AML-193 (cell line): ENCODE results near the gene SLC41A1.
A peak's percentile ranks its signal among the peaks of the same experiment; 100 is the strongest.
"Not testable (repeated sequence)": the region's sequence is repeated elsewhere in the genome, so short reads cannot be mapped to it uniquely, and the experiment has no call there.

ENCODE experiments used
- DNase-seq, 2 experiments: peaks; one replicate each; lab custom pipeline; 2025; lab: John Stamatoyannopoulos, UW

SLC41A1 gene

DNA sequence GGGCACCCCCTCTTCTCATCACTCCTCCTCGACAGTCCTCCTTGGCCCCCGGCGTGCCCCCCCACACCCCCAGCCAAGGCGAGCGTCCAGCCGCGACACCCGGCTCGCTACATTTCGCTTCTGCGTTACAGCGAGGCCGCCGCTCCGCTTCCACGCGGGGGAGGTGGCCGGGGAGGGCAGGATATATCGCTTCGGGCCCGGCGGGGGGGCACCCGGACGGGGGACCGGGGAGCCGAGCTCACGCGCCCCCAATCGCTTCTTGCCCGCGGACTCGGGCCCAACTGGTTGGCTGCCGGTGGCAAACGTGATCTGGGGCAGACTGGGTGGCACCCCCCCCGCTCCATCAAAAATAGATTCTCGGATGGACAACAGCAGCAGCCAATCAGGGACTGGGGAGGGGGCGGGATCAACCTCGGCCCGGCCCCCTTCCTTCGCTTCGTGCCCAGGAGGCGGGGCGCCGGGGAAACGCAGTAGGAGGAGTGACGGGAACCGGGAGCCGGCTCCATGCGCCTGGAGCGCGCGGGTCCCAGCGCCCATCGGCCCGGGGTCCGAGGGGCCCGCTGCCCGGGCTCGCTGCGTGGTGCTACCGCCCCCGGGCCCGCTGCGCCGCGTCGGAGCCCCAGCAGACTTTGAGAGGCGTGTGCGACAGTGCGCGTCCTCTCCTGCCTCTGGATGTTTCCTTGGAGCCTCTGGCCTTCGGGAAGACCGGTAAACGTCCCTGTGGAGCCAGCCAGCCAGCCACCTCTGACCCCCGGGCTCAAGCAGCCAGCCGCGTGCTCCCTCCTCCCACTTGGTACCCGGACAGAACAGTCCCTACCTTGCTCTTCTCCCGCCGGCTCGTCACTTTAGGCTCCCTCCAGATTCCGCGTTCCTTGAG, at the start of gene SLC41A1:
SLC41A1 (minus strand) TSS at position 321 of the 877 bp plus-strand sequence. CDS start 2,757 bp downstream, outside the sequence.
- peak; percentile 82 for DNase-seq

- no peak for DNase-seq
Measured at GRCh38 chr1:205861540-205861939, 48.5 kb upstream of the SLC41A1 start.

DNA sequence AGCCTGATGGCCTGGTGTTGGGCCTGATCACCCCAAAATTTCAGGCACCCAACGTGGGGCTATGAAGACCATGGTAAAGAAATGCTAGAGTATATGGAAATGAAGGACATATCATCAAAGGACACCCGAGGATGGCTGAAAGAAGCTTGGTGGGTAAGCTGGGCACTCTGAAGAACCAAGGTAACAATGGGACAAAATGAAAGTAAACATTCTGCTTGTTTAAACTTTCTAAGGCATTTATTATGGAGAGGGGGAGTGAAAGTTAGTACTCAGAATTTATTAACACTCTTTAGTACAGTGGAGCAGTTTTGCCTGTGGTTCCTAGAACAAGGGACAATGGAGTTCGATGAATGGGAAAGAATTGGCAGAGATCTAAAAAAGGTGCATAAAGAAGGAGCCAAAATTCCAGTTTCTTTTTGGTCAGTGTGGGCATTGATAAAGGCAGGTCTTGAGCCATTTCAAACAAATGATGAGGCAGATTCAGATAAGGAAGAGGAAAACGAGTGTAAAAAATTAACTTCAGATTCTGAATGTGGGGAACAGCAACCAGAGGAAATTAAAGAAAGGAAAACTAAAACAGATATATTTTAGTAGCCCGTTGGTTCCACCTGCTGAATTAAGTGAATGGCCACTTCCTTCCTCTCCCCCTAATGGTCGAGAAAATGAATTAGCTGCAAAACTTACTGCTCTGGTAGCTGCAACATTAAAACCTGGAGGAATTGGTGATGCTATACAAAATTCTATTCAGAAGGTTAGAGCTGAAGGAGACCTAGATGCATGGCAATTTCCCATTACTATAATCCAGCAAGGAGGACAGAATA, 45.4 kb upstream of the SLC41A1 start:
- peak; percentile 13 to 20 for DNase-seq

GRCh38 chr1:205857501-205857900, 44.5 kb upstream of the SLC41A1 start:
- DNase-seq: not testable (repeated sequence)

GRCh38 chr1:205856433-205856832, 43.4 kb upstream of the SLC41A1 start:
- no peak for DNase-seq

DNA sequence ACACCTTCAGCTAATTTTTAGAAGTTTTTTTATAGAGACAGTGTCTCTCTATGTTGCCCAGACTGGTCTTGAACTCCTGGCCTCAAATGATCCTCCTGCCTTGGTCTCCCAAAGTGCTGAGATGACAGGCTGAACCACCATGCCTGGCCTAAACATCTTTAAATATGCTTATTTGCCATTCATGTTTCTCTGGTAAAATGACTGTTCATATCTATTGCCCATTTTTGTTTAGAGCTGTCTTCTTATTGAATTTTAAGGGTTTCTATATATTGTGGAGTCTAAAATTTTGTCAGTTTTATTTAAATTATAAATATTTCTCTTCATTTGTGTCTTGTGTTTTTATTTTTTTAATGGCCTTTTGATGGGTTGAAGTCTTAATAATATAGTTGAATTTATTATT, 40.0 kb upstream of the SLC41A1 start:
- no peak for DNase-seq

DNA sequence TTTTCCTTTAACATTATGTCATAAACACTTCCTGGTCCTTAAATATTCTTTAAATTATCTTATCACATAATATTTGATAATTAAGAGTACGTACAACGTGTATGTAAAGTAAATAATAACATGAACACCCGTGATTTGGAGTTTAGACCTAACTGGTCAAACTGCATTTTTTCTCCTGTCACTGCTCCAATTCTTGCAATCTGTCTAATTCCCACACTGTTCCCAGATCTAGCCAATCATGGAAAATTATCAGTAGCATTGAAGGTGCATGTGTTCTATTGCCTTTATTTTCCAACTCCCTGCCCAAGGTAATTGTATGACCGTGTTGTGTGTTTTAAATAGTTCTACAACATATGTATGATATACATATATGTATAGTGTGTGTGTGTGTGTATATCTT, 39.0 kb upstream of the SLC41A1 start:
- DNase-seq: no peak

- peak; percentile 75 to 91 for DNase-seq
Measured at GRCh38 chr1:205849619-205850355, 36.8 kb upstream of the SLC41A1 start, which contains the start of gene PM20D1. PM20D1 (minus strand) TSS chr1:205850132; CDS start chr1:205850072, 60 bp downstream.

- DNase-seq: no peak
Measured at GRCh38 chr1:205843036-205843859, 30.2 kb upstream of the SLC41A1 start.

- no peak for DNase-seq
Measured at GRCh38 chr1:205842229-205842628, 29.2 kb upstream of the SLC41A1 start.

DNA sequence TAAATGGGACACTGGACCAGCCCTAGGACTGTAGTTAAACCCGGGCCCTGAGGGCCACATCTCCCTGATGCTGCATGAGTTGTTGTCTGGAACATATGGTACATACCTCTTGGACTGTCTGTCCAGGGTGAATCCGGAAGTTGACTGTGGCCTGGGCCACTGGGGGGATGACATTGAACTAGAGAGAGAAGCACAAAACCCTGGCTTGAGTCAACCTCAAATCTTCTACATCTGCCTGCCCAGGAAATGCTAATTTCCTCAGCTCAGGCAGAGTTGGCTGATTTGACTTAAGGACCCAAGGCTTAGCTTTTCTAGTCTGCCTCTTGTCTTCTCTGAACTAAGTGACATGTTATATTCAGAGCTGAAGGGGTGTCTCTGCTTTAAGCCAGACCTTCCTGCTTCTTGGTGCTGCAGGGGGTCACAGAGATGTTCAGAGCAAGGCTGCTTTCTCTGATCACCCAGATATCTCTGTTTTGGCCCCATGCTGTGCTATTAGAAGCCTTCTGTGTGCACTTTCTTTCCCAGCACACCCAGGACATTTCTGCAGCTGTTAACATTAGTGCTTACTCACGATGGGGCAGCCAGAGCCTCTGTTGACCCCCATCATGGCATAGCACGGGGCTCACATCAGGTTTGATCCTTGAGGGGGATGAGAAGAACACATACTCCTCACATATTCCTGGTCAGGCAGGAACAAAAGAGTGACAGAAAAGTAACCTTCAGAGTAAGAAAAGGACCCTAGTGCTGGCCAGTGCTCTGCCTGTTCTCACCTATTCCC, 27.3 kb upstream of the SLC41A1 start:
- no peak for DNase-seq

GRCh38 chr1:205837382-205837970, 24.5 kb upstream of the SLC41A1 start:
- DNase-seq: no peak

GRCh38 chr1:205834751-205835150, 21.8 kb upstream of the SLC41A1 start:
- no peak for DNase-seq

GRCh38 chr1:205832326-205832751, 19.3 kb upstream of the SLC41A1 start:
- DNase-seq: no peak

- no peak for DNase-seq
Measured at GRCh38 chr1:205827623-205828022, 14.6 kb upstream of the SLC41A1 start.

- DNase-seq: no peak
Measured at GRCh38 chr1:205826995-205827394, 14.0 kb upstream of the SLC41A1 start.

GRCh38 chr1:205826016-205826806, 13.2 kb upstream of the SLC41A1 start:
- no peak for DNase-seq

- DNase-seq: no peak
Measured at GRCh38 chr1:205824180-205824579, 11.2 kb upstream of the SLC41A1 start.

DNA sequence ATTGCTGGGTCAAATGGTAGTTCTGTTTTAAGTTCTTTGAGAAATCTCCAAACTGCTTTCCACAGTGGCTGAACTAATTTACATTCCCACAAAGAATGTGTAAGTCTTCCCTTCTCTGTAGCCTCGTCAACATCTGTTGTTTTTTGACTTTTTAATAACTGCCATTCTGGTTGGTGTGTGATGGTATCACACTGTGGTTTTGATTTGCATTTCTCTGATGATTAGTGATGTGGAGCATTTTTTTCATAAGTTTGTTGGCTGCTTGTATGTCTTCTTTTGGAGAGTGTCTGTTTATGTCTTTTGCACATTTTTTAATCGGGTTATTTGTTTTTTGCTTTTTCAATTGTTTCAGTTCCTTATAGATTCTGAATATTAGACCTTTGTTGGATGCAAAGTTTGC, 10.3 kb upstream of the SLC41A1 start:
- not testable (repeated sequence) for DNase-seq
